ENCODE results near the gene APBA1.

DNA sequence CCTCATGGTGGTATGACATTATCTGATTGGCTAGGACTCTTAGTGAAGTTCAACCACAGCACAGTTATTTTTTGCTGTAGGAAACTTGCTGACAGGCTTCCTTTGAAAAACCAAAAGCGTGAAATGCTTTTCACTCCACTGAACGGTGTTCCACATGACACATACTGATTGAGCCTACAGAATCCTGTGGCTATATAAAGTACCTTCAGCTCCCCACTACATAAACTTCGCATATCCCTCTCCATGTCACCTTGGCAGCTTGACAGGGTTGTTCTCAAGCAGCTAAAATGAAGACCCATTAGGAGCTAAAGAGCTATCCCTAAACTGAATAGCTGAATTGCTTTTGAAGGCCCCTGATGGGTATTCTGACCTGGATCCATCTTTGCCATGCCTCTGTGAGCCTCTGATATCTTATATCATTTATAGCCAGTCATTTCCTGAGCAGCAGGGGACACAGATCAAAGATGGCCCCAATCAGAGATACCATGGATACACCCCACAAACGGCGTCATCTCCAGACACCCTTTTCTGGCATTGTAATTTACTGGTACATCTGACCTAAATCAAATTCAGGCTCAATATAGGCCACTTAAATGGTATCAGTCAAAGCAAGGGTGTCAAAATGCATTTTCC lies 91.5 kb downstream of the APBA1 start:
- TF ChIP-seq TAF1 (IDR thresholded peaks at IDR 0.05; ENCODE audit: borderline replicate concordance, insufficient read depth, low read length) (no peak), SIN3A (IDR thresholded peaks at IDR 0.05; ENCODE audit: borderline replicate concordance, insufficient read depth, low read length) (no peak), POLR2AphosphoS5 (IDR thresholded peaks at IDR 0.05; ENCODE audit: low read depth, low read length) (no peak)
- TF ChIP-seq, protein P1, sequence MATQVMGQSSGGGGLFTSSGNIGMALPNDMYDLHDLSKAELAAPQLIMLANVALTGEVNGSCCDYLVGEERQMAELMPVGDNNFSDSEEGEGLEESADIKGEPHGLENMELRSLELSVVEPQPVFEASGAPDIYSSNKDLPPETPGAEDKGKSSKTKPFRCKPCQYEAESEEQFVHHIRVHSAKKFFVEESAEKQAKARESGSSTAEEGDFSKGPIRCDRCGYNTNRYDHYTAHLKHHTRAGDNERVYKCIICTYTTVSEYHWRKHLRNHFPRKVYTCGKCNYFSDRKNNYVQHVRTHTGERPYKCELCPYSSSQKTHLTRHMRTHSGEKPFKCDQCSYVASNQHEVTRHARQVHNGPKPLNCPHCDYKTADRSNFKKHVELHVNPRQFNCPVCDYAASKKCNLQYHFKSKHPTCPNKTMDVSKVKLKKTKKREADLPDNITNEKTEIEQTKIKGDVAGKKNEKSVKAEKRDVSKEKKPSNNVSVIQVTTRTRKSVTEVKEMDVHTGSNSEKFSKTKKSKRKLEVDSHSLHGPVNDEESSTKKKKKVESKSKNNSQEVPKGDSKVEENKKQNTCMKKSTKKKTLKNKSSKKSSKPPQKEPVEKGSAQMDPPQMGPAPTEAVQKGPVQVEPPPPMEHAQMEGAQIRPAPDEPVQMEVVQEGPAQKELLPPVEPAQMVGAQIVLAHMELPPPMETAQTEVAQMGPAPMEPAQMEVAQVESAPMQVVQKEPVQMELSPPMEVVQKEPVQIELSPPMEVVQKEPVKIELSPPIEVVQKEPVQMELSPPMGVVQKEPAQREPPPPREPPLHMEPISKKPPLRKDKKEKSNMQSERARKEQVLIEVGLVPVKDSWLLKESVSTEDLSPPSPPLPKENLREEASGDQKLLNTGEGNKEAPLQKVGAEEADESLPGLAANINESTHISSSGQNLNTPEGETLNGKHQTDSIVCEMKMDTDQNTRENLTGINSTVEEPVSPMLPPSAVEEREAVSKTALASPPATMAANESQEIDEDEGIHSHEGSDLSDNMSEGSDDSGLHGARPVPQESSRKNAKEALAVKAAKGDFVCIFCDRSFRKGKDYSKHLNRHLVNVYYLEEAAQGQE (IDR thresholded peaks at IDR 0.05; ENCODE audit: insufficient read depth in 1 of 2, low read depth in 2 of 2, low read length in 2 of 2), result no peak

Data from PFSK-1 (cell line).